Dendritic cell treated with granulocyte-macrophage colony-stimulating factor and Interleukin-4, amounts not matched to agents 40 ng/mL and 50 ng/mL, for 4 days (primary cell): ENCODE measurements around the gene TOMM22.

ENCODE experiments used
- H3K27ac Mint-ChIP-seq: one replicate; pipeline ENCODE4 v1.8.0; 2022; ENCODE audit warnings: mild to moderate bottlenecking, mixed read lengths
- H3K27me3 Mint-ChIP-seq: one replicate; pipeline ENCODE4 v1.8.0; 2022; ENCODE audit warnings: mild to moderate bottlenecking, mixed read lengths
- H3K36me3 Mint-ChIP-seq: one replicate; pipeline ENCODE4 v1.8.0; 2022; ENCODE audit warnings: low read depth, mixed read lengths
- H3K4me1 Mint-ChIP-seq: one replicate; pipeline ENCODE4 v1.8.0; 2022; ENCODE audit warnings: low read depth, mixed read lengths
- H3K4me3 Mint-ChIP-seq: one replicate; pipeline ENCODE4 v1.8.0; 2022; ENCODE audit warnings: mild to moderate bottlenecking, moderate library complexity, mixed read lengths
- H3K9me3 Mint-ChIP-seq: one replicate; pipeline ENCODE4 v1.8.0; 2022; ENCODE audit warnings: mixed read lengths
- intact Hi-C: fragments of 100-400 bp; cut with micrococcal nuclease; formaldehyde crosslinking; loops from one replicate; pipeline ENCODE4 v1.15.0; 2022

TOMM22 gene

DNA sequence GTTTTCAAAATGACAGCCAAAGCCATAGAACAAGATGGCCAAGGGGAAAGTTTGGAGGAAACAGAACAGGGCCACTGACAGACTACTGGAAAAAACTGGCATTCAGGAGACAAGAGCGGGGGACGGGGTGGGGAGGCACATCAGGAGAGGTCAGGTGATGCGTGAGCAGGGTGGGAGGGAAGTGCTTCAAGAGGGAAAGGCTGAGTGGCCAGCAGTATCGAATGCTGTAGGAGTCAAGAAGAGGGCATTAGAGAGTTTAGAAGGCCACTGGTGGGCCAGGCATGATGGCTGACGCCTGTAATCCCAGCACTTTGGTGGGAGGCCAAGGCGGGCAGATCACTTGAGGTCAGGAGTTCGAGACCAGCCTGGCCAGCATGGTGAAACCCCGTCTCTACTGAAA is 32.2 kb downstream of the TOMM22 start:
- Mint-ChIP-seq H3K36me3 (peaks cover 63% of the 10 kb centered on the region), H3K27ac (no peak overlapping the region), H3K9me3 (no peaks in the 10 kb centered on the region), H3K27me3 (no peaks in the 10 kb centered on the region), H3K4me3 (no peak overlapping the region), H3K4me1 (peaks cover 66% of the 10 kb centered on the region)
- intact Hi-C loops, result no loop called here

DNA sequence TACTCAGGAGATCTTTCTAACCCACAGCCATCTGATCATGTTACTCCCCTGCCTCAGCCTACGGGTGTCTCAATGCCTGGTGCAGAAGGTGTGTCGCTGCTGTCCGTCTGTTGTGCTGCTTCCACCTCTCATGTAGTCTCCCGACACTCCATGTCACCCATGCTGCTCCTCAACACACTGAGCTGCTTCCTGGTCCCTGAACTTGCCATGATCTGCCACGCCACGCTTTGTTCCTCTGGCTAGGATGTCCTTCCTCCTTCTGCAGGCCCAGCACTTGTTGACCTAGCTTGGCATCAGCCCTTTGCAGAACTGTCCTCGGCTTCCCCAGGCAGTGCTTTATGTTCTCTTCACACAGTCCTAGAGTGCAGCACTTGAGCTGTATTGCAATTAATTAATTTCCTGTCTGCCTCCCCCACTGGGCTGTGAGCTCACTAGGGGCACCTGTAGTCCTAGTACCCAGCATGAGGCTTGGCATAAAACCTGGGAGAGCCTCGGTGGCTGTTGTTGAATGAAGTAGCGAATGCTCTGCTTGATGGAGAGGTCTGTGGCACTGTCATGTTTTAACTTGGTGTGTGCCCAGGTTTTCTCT is 33.5 kb downstream of the TOMM22 start:
- Mint-ChIP-seq H3K36me3 (peaks cover 68% of the 10 kb centered on the region), H3K4me1 (peaks cover 58% of the 10 kb centered on the region), H3K4me3 (peak overlapping the region; percentile 13), H3K9me3 (no peaks in the 10 kb centered on the region), H3K27me3 (no peaks in the 10 kb centered on the region), H3K27ac (peak overlapping the region; percentile 52)
- intact Hi-C loops, result no loop called here

DNA sequence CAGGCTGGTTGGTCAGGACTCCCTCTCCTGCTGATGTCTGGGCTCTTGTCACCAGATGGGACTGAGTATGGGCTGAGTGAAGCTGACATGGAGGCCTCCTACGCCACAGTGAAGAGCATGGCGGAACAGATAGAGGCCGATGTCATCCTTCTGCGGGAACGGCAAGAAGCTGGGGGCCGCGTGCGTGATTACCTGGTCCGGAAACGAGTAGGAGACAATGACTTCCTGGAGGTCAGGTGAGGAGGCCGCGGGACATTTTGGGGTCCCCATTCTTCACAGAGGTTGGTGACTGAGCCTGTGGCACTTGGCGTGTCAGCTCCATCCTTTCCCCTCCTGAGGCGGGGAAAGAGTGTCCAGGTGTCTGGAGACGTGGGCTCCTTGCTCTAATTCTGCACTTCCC is 34.1 kb downstream of the TOMM22 start:
- Mint-ChIP-seq H3K27ac (peak overlapping the region; percentile 52), H3K27me3 (no peaks in the 10 kb centered on the region), H3K9me3 (no peaks in the 10 kb centered on the region), H3K4me3 (no peak overlapping the region), H3K36me3 (peaks cover 68% of the 10 kb centered on the region), H3K4me1 (peaks cover 58% of the 10 kb centered on the region)
- intact Hi-C loops, result no loop called here

DNA sequence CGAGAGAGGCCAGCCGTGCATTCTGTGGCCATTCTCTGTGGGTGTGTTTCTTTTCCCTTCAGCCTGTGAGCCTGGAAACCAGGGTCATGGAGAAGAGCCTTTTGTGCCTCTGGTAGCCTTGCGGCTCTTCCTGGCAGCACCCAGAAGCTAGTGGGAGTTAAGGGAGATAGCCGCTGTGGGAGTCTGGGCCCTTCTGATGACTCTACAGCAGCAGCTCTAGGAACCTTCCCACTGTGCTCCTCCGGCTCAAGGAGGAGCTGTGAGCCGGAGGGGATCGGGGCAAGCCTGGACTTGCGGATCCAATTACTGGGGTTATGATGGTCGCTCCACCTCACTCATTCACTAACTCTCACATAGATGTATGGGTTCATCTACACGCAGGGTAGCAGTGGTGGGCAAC is 34.5 kb downstream of the TOMM22 start:
- H3K27me3 Mint-ChIP-seq, result no peaks in the 10 kb centered on the region
- no peak overlapping the region for H3K27ac Mint-ChIP-seq
- H3K36me3 Mint-ChIP-seq, result peaks cover 68% of the 10 kb centered on the region
- H3K4me3 Mint-ChIP-seq, result no peak overlapping the region
- H3K4me1 Mint-ChIP-seq, result peaks cover 58% of the 10 kb centered on the region
- H3K9me3 Mint-ChIP-seq, result no peaks in the 10 kb centered on the region
- intact Hi-C loops, result no loop called here

DNA sequence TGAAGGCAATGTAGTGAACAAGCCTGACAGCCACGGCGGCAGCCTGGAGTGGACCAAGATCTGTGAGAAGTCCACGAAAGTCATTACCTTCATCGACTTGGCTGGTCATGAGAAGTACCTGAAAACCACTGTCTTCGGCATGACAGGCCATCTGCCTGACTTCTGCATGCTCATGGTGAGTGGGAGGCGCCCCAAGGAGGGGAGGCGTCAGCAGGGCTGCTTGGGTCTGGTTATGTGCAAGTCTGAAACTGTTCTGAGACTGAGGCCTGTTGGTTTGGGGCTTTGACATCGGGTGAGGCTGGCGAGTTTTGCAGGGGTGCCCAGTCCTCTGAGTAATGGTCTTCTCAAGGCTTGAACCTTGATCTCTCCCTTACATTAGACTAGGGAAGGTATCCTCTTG is 35.1 kb downstream of the TOMM22 start:
- no peaks in the 10 kb centered on the region for H3K9me3 Mint-ChIP-seq
- H3K4me3 Mint-ChIP-seq, result no peak overlapping the region
- H3K36me3 Mint-ChIP-seq, result peaks cover 69% of the 10 kb centered on the region
- H3K27ac Mint-ChIP-seq, result no peak overlapping the region
- intact Hi-C loops, result no loop called here
- no peaks in the 10 kb centered on the region for H3K27me3 Mint-ChIP-seq
- H3K4me1 Mint-ChIP-seq, result peaks cover 58% of the 10 kb centered on the region

DNA sequence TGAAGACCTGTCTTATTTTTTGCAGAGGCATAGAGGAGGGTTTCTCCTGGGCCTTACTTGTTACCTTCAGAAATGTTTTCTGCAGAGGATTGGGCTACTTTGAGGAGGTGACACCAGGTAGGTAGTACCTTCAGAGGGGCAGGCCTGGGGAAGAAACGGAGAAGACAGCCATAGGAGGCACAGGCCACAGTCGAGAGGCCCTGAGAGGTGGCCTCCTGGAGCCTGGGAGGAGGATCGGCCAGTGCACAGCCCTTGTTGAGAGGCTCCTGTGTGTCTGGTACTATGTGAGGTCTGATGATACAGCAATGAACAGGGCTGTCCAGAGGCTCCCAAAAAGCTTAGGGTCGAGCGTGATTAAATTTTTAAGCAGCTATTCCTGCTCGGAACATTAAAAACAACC is 35.5 kb downstream of the TOMM22 start:
- Mint-ChIP-seq H3K4me1 (peaks cover 54% of the 10 kb centered on the region), H3K36me3 (peaks cover 69% of the 10 kb centered on the region), H3K27ac (no peak overlapping the region), H3K4me3 (no peak overlapping the region), H3K27me3 (no peaks in the 10 kb centered on the region), H3K9me3 (no peaks in the 10 kb centered on the region)
- intact Hi-C loops, result no loop called here

DNA sequence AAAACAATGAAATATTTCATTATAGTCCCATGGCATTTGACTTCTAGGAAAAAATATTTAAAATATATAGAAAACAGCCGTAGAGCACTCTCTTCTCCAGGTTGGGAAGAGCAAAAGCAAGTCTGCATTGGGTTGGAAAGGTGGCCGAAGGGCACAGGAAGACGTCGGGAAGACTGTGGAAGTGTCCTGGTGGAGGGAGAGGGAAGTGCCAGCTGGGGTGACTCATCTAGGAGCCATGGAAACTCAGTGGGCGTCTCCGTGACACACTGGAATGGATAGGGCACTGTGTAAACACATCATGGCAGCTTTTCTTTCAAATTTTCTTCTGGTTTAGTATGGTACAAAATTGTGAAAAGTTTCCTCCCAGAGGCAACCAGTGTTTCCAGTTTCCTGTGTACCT is 36.7 kb downstream of the TOMM22 start:
- H3K9me3 Mint-ChIP-seq, result no peaks in the 10 kb centered on the region
- H3K4me3 Mint-ChIP-seq, result no peak overlapping the region
- no peaks in the 10 kb centered on the region for H3K27me3 Mint-ChIP-seq
- H3K27ac Mint-ChIP-seq, result no peak overlapping the region
- H3K4me1 Mint-ChIP-seq, result peaks cover 44% of the 10 kb centered on the region
- intact Hi-C loops, result no loop called here
- H3K36me3 Mint-ChIP-seq, result peaks cover 78% of the 10 kb centered on the region

DNA sequence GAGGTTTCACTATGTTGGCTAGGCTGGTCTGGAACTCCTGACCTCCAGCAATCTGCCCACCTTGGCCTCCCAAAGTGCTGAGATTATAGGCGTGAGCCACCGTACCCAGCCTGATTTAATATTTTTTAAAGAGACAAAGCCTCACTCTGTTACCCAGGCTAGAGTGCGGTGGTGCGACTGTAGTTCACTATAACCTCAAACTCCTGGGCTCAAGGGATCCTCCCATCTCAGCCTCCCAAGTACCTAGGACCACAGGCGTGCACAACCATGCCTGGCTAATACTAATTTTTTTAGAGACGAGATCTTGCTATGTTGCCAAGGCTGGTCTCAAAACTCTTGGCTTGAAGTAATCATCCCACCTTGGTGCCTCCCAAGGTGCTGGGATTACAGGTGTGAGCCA is 37.4 kb downstream of the TOMM22 start:
- Mint-ChIP-seq H3K36me3 (peaks cover 86% of the 10 kb centered on the region), H3K4me3 (no peak overlapping the region), H3K27me3 (no peaks in the 10 kb centered on the region), H3K4me1 (peaks cover 36% of the 10 kb centered on the region), H3K27ac (no peak overlapping the region), H3K9me3 (no peaks in the 10 kb centered on the region)
- intact Hi-C loops, result no loop called here

DNA sequence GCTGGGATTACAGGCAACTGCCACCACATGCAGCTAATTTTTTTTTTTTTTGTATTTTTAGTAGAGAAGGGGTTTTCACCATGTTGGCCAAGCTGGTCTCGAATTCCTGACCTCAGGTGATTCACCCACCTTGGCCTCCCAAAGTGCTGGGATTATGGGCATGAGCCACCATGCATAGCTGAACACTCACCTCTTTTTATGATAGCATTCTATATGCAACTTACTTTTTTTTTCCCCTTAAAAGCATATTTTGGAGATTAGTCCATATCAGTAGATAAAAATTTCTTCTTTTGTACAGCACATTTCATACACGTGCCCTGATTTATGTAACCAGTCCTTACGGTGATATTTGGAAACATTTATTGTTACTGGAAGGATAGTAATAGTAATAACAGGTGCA is 38.6 kb downstream of the TOMM22 start:
- Mint-ChIP-seq H3K4me3 (no peak overlapping the region), H3K4me1 (peaks cover 24% of the 10 kb centered on the region), H3K27me3 (no peaks in the 10 kb centered on the region), H3K9me3 (no peaks in the 10 kb centered on the region), H3K36me3 (peaks cover 96% of the 10 kb centered on the region), H3K27ac (no peak overlapping the region)
- intact Hi-C loops, result no loop called here

DNA sequence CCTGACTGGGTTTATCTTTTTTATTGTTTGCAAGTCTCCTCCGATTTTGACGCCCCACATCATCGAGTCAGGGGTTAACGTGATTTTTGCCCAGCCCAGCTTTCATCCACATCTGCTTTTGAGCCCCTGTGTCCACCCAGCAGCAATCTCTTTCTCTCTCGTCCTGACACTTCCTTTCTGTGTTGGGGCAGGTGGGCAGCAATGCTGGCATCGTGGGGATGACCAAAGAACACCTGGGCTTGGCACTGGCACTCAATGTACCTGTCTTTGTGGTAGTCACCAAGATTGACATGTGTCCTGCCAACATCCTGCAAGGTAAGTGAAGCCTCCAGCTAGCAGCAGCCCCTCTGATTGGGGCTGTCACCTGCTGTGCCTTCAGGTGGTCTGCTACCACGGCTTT is 39.8 kb downstream of the TOMM22 start:
- Mint-ChIP-seq H3K4me3 (no peak overlapping the region), H3K4me1 (peaks cover 15% of the 10 kb centered on the region), H3K27ac (peak overlapping the region; percentile 15), H3K9me3 (no peaks in the 10 kb centered on the region), H3K36me3 (peaks cover 96% of the 10 kb centered on the region), H3K27me3 (no peaks in the 10 kb centered on the region)
- intact Hi-C loops, result no loop called here

DNA sequence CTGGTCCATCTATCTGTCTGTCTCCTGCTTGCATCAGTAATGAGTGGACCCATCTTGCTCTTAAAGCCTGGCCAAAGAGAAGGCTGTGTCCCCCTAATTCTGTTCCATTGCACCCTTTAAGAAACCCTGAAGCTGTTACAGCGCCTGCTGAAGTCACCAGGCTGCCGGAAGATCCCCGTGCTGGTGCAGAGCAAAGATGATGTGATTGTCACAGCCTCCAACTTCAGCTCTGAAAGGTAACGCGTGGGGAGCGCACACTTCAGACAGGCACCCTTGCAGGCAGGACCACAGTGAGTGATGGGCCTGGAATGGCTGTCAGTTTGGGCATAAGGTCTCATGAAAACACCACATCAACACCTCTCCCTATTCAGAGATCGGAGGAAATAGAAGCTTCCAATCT is 42.4 kb downstream of the TOMM22 start:
- Mint-ChIP-seq H3K36me3 (peaks cover 100% of the 10 kb centered on the region), H3K27me3 (no peaks in the 10 kb centered on the region), H3K27ac (no peak overlapping the region), H3K9me3 (no peaks in the 10 kb centered on the region), H3K4me3 (no peak overlapping the region), H3K4me1 (no peaks in the 10 kb centered on the region)
- intact Hi-C loops, result no loop called here

DNA sequence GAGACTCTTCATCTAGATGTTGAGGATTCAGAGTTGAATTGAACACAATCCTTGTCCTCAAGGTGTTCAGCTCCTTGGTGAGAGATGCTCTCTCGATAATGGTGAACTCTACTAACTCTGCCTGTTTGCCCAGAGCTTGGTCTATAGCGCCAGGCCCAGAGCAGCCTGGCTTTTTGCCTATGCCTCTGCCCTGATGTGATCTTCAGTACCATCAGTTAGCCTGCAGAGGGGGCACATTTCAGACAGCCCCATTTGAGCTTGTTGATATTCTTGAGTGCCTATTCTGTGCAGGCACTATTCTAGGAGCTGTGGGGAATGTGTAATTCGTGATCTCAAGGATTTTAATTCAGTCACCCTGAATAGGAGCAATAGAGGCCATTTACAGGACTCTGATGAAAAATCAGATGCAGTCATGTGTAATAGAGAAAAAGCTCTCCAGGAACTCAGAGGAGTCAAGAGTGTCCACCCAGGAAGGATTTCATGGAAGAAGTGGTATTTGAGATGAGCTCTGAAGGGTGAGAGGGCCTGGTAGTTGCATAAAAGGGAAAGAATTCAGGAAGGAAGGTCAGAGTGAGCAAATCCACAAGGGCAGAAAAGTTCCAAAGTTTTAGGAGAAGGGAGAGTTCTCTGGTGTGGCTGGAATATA is 43.3 kb downstream of the TOMM22 start:
- intact Hi-C loops, result no loop called here
- no peak overlapping the region for H3K4me3 Mint-ChIP-seq
- H3K9me3 Mint-ChIP-seq, result no peaks in the 10 kb centered on the region
- no peaks in the 10 kb centered on the region for H3K4me1 Mint-ChIP-seq
- peaks cover 100% of the 10 kb centered on the region for H3K36me3 Mint-ChIP-seq
- no peaks in the 10 kb centered on the region for H3K27me3 Mint-ChIP-seq
- no peak overlapping the region for H3K27ac Mint-ChIP-seq

DNA sequence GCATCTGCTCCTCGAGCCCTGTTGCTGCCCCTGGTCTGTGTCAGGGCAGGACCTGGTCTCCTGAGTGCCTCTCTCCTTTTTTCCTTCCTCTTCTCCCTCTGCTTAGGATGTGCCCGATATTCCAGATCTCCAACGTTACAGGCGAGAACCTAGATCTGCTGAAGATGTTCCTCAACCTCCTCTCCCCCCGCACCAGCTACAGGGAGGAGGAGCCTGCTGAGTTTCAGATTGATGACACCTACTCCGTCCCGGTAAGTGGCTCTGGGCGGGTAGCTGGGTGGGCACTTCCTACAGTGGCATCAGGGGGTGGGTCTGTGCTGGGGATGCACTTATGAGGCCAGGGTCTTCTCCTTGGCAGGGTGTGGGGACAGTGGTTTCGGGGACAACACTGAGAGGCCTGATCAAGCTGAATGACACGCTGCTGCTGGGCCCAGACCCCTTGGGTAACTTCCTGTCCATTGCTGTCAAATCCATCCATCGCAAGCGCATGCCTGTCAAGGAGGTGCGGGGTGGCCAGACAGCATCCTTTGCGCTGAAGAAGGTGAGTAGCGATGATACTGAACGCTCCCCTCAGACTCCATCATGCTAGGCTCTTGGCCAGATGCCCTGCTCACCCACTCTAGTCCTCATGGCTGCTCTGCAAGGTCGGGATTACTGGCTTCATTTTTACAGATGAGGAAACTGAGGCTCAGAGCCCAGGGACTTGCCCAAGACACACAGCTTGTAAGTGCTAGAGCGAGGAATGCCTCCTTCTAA is 44.3 kb downstream of the TOMM22 start:
- Mint-ChIP-seq H3K4me3 (no peak overlapping the region), H3K27me3 (no peaks in the 10 kb centered on the region), H3K27ac (no peak overlapping the region), H3K9me3 (no peaks in the 10 kb centered on the region), H3K4me1 (no peaks in the 10 kb centered on the region), H3K36me3 (peaks cover 100% of the 10 kb centered on the region)
- intact Hi-C loops, result no loop called here

DNA sequence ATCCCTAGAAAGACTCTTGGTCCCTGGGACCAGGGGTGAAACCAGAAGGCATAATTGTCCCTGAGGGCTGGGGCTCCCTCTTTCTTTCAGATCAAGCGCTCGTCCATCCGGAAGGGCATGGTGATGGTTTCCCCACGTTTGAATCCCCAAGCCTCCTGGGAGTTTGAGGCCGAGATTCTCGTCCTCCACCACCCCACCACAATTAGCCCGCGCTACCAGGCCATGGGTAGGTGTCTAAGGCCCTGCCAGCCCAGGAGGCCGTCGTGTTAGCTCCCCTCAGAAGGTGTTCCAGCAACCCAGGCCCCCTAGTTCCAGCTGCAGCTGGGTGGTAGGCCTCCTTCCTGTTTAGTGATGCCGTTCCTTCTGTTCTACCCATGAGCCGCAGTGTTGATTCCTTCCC is 45.4 kb downstream of the TOMM22 start:
- H3K9me3 Mint-ChIP-seq, result no peaks in the 10 kb centered on the region
- no peak overlapping the region for H3K4me3 Mint-ChIP-seq
- no peaks in the 10 kb centered on the region for H3K4me1 Mint-ChIP-seq
- no peaks in the 10 kb centered on the region for H3K27me3 Mint-ChIP-seq
- H3K36me3 Mint-ChIP-seq, result peaks cover 100% of the 10 kb centered on the region
- intact Hi-C loops, result no loop called here
- H3K27ac Mint-ChIP-seq, result no peak overlapping the region
